NCI-H1436 (cell line): ENCODE results near the gene DENND1A.

Experiments
- DNase-seq: peaks from one replicate; lab custom pipeline; 2025; lab: John Stamatoyannopoulos, UW

The DENND1A gene

GRCh38 chr9:123394291-123395235 lies 535.4 kb downstream of the DENND1A start:
- no peak for DNase-seq

- no peak for DNase-seq
Observed at GRCh38 chr9:123392802-123393201, 537.1 kb downstream of the DENND1A start.

- DNase-seq = no peak
Observed at GRCh38 chr9:123391946-123392345, 538.0 kb downstream of the DENND1A start.

GRCh38 chr9:123391233-123391632 lies 538.7 kb downstream of the DENND1A start:
- no peak for DNase-seq

GRCh38 chr9:123390337-123391135 lies 539.4 kb downstream of the DENND1A start:
- DNase-seq = no peak

GRCh38 chr9:123389698-123390097 lies 540.2 kb downstream of the DENND1A start:
- DNase-seq = no peak

- no peak for DNase-seq
Observed at GRCh38 chr9:123389070-123389469, 540.9 kb downstream of the DENND1A start.

GRCh38 chr9:123387686-123388085 lies 542.2 kb downstream of the DENND1A start:
- no peak for DNase-seq

GRCh38 chr9:123383512-123384170 lies 546.3 kb downstream of the DENND1A start:
- no peak for DNase-seq

- no peak for DNase-seq
Observed at GRCh38 chr9:123382653-123383511, 547.0 kb downstream of the DENND1A start.

- DNase-seq = no peak
Observed at GRCh38 chr9:123380852-123381705, 548.8 kb downstream of the DENND1A start.

- DNase-seq = no peak
Observed at GRCh38 chr9:123378956-123379660, 550.8 kb downstream of the DENND1A start.

- no peak for DNase-seq
Observed at GRCh38 chr9:123378025-123378424, 551.9 kb downstream of the DENND1A start.

- DNase-seq = no peak
Observed at GRCh38 chr9:123377211-123377971, 552.5 kb downstream of the DENND1A start.

- DNase-seq = no peak
Observed at GRCh38 chr9:123376218-123377071, 553.5 kb downstream of the DENND1A start.

- no peak for DNase-seq
Observed at GRCh38 chr9:123375469-123376132, 554.3 kb downstream of the DENND1A start.

GRCh38 chr9:123373946-123374345 lies 556.0 kb downstream of the DENND1A start:
- DNase-seq = no peak
